ENCODE data around the gene TREML1. TPM values are rescaled to one million over a fixed set of nuclear protein-coding genes. Genes with fewer than 3 reads are reported as not detected.

TREML1 gene
- total RNA-seq, 4 donors from 2014 or later: not detected

DNA sequence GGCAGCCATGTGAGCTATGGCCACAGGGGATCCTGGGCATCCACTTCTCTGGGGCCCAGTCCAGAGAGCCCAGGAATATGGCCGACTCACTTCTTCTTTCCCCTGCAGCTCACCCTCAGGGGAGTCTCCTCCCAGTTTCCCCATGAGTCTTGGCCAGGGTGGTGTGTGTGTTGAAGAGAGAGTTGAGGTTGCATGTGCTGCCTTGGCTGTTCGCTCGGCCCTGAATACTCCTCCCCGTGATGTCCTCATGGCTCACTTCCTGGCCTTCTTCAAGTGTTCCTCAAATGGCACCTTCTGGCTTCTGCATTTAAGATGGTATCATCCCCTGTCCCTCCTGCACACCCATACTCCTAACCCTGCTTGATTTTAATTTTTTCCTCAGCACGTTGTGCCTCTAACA, 3.2 kb upstream of the TREML1 start:
- Histone ChIP-seq H3K27ac (no peak overlapping the region), H3K27me3 (peaks cover 17% of the 10 kb centered on the region), H3K4me3 (no peak overlapping the region), H3K36me3 (no peaks in the 10 kb centered on the region), H3K4me1 (peaks cover 11% of the 10 kb centered on the region), H3K9me3 (no peaks in the 10 kb centered on the region)
- TF ChIP-seq, protein P1, sequence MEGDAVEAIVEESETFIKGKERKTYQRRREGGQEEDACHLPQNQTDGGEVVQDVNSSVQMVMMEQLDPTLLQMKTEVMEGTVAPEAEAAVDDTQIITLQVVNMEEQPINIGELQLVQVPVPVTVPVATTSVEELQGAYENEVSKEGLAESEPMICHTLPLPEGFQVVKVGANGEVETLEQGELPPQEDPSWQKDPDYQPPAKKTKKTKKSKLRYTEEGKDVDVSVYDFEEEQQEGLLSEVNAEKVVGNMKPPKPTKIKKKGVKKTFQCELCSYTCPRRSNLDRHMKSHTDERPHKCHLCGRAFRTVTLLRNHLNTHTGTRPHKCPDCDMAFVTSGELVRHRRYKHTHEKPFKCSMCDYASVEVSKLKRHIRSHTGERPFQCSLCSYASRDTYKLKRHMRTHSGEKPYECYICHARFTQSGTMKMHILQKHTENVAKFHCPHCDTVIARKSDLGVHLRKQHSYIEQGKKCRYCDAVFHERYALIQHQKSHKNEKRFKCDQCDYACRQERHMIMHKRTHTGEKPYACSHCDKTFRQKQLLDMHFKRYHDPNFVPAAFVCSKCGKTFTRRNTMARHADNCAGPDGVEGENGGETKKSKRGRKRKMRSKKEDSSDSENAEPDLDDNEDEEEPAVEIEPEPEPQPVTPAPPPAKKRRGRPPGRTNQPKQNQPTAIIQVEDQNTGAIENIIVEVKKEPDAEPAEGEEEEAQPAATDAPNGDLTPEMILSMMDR (IDR thresholded peaks at IDR 0.05): no peak
- no peak for TF ChIP-seq POLR2A (IDR thresholded peaks at IDR 0.05)
- no peak for DNase-seq (ENCODE audit: low spot score in 2 of 2)
- 86% methylated on average over 4 of the region's 5 CpGs for WGBS

DNA sequence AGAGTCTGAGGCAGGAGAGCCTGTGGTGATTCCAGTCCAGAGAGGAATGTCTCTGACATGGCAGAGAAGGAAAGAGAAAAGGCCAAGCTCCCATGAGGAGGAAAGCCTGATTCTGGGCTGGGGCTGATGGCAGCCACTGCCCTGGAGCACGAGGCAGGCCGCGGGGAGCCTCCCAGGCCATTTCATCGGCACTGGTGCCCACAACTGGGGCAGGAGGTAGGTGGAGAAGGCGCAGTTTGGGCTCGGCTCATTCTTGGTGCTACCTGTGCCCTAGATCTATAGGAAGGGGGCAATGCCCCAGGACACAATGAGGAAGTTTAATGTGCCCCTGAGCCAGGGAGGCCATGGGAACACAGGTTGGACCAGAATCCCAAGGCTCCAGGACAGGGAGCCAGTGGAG, 2.6 kb upstream of the TREML1 start:
- DNase-seq (ENCODE audit: low spot score in 2 of 2): no peak
- Histone ChIP-seq H3K9me3 (no peaks in the 10 kb centered on the region), H3K36me3 (no peaks in the 10 kb centered on the region), H3K4me3 (no peak overlapping the region), H3K27ac (no peak overlapping the region), H3K4me1 (peaks cover 11% of the 10 kb centered on the region), H3K27me3 (peaks cover 17% of the 10 kb centered on the region)
- 95% methylated on average over 6 of the region's 6 CpGs for WGBS
- TF ChIP-seq POLR2AphosphoS5 (IDR thresholded peaks at IDR 0.05) (no peak), POLR2A (IDR thresholded peaks at IDR 0.05) (no peak), EP300 (IDR thresholded peaks at IDR 0.05) (no peak)
- TF ChIP-seq, protein P1 (IDR thresholded peaks at IDR 0.05): no peak

DNA sequence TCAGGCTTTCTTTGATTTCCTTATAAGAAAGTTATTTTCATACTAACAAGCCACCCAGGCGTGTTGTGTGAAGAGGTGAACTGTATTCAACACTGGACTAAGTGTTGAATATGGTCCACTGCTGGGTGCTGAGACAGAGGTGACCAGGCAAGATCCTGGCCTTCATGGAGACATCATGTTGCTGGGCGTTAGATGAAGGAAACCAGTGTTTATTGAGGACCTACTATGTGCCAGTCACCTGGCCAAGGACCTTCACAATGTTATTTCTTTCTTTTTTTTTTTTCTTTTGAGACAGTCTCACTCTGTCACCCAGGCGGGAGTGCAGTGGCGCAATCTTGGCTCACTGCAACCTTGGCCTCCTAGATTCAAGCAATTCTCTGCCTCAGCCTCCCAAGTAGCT, 1.9 kb upstream of the TREML1 start:
- no peak overlapping the region for H3K27ac ChIP-seq
- TF ChIP-seq, protein P1 (IDR thresholded peaks at IDR 0.05): no peak
- no peak for TF ChIP-seq POLR2A (IDR thresholded peaks at IDR 0.05)
- no peak for TF ChIP-seq POLR2AphosphoS5 (IDR thresholded peaks at IDR 0.05)
- no peak for TF ChIP-seq EP300 (IDR thresholded peaks at IDR 0.05)
- H3K9me3 ChIP-seq: no peaks in the 10 kb centered on the region
- no peak for DNase-seq (ENCODE audit: low spot score in 2 of 2)
- peaks cover 14% of the 10 kb centered on the region for H3K27me3 ChIP-seq
- H3K4me3 ChIP-seq: no peak overlapping the region
- 93% methylated on average over 4 of the region's 4 CpGs for WGBS
- peaks cover 11% of the 10 kb centered on the region for H3K4me1 ChIP-seq
- no peaks in the 10 kb centered on the region for H3K36me3 ChIP-seq

DNA sequence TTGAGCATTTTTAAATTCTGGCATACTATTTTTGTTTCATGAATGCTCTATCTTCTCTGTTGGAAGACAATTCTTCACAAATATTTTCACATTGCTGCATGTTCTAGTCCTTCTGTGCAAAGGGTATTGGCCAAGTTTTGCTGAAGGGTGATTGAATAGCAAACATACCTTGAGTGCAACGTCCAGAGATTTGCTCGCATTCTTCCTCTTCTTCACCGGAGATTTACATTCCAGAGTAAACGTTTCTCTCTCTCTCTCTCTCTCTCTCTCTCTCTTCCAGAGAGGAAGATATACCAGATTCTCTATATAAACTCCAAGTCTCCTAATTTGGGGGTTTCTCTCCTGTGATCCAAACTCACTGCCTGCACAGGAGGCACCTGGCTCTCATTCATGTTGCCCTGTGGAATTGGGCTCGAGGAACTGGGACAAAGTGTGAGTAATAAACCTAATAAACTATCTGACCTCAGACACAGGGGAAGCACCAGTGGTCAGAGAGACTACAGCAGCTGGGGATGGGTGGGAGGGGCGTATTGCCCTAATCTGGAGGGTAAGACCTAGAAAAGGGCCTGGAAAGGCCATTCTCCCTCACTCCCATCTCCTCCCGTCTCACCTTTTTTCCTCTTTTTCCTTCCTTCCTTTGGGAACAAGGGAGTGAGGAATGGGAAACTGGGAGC, 1.1 kb upstream of the TREML1 start:
- Histone ChIP-seq H3K4me1 (peaks cover 11% of the 10 kb centered on the region), H3K4me3 (no peak overlapping the region), H3K27me3 (peaks cover 10% of the 10 kb centered on the region), H3K9me3 (no peaks in the 10 kb centered on the region), H3K27ac (no peak overlapping the region), H3K36me3 (no peaks in the 10 kb centered on the region)
- no peak for DNase-seq (ENCODE audit: low spot score in 2 of 2)
- WGBS: 65% methylated on average over 7 of the region's 7 CpGs
- TF ChIP-seq, protein P1 (IDR thresholded peaks at IDR 0.05): no peak
- TF ChIP-seq POLR2A (IDR thresholded peaks at IDR 0.05) (no peak), POLR2AphosphoS5 (IDR thresholded peaks at IDR 0.05) (no peak), EP300 (IDR thresholded peaks at IDR 0.05) (no peak)

DNA sequence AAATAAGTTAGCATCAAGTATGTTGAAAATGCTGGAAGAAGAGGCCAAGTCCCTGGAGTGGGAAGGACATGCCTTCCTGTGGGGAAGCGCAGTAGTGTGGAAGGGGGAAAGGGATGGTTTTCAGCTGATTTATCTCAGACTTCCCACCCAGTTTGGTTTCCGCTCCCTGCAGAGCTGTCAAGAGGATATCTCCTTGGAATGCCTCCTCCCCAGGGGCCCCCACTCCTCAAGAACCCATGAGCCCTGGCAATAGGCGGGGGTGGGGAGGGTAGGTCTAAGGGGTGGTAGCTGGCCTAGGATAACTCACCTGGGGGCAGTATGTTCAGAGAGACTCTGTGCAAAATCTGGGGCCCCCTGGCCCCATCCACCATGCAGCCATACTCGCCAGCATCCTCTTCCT, 696 bp downstream of the TREML1 start:
- no peaks in the 10 kb centered on the region for H3K36me3 ChIP-seq
- H3K4me1 ChIP-seq: peaks cover 6% of the 10 kb centered on the region
- WGBS: 72% methylated on average over 3 of the region's 4 CpGs
- DNase-seq (ENCODE audit: low spot score in 2 of 2): no peak
- H3K27ac ChIP-seq: no peak overlapping the region
- no peaks in the 10 kb centered on the region for H3K9me3 ChIP-seq
- TF ChIP-seq EP300 (IDR thresholded peaks at IDR 0.05) (no peak), POLR2A (IDR thresholded peaks at IDR 0.05) (no peak), POLR2AphosphoS5 (IDR thresholded peaks at IDR 0.05) (no peak)
- TF ChIP-seq, protein P1 (IDR thresholded peaks at IDR 0.05): no peak
- H3K27me3 ChIP-seq: peaks cover 2% of the 10 kb centered on the region
- no peak overlapping the region for H3K4me3 ChIP-seq

All from suprapubic skin (tissue), 4 donors.